Stimulated activated CD8-positive, alpha-beta memory T cell treated with anti-CD3 and anti-CD28 coated beads, Interleukin-12 subunit alpha, Interleukin-12 subunit beta, amount 100 ng/mL, for 24 hours (primary cell): Measurements from ENCODE around the gene C12orf76.
"Not testable (repeated sequence)": the region's sequence is repeated elsewhere in the genome, so short reads cannot be mapped to it uniquely, and the experiment has no call there.

Source experiments
- DNase-seq: peaks from one replicate; pipeline ENCODE4 v3.0.0-alpha.2; 2020; ENCODE audit errors: extremely low read depth

Gene C12orf76

GRCh38 chr12:110023059-110023980 lies 25.0 kb downstream of the C12orf76 start:
- DNase-seq: no peak

GRCh38 chr12:110020956-110021355 lies 27.4 kb downstream of the C12orf76 start:
- DNase-seq: no peak

GRCh38 chr12:110015132-110015531 lies 33.2 kb downstream of the C12orf76 start:
- DNase-seq: no peak

GRCh38 chr12:110012659-110013058 lies 35.7 kb downstream of the C12orf76 start:
- no peak for DNase-seq

GRCh38 chr12:110012137-110012536 lies 36.2 kb downstream of the C12orf76 start:
- DNase-seq: no peak

- no peak for DNase-seq
These were observed 37.2 kb downstream of the C12orf76 start for GRCh38 chr12:110010853-110011723.

GRCh38 chr12:110008681-110009398 lies 39.5 kb downstream of the C12orf76 start:
- not testable (repeated sequence) for DNase-seq

- no peak for DNase-seq
These were observed 40.4 kb downstream of the C12orf76 start for GRCh38 chr12:110007881-110008280.

- DNase-seq: no peak
These were observed 42.2 kb downstream of the C12orf76 start for GRCh38 chr12:110006115-110006514.

GRCh38 chr12:110005319-110005973 lies 42.9 kb downstream of the C12orf76 start:
- no peak for DNase-seq

GRCh38 chr12:110004598-110004997 lies 43.7 kb downstream of the C12orf76 start:
- DNase-seq: no peak

GRCh38 chr12:110002676-110003515 lies 45.4 kb downstream of the C12orf76 start:
- no peak for DNase-seq

- no peak for DNase-seq
These were observed 46.7 kb downstream of the C12orf76 start for GRCh38 chr12:110001596-110001995.

GRCh38 chr12:109999983-110000505 lies 48.3 kb downstream of the C12orf76 start:
- DNase-seq: no peak

GRCh38 chr12:109999649-109999971 lies 48.7 kb downstream of the C12orf76 start:
- no peak for DNase-seq

GRCh38 chr12:109998904-109999648 lies 49.2 kb downstream of the C12orf76 start, which contains the start of gene ANKRD13A:
TSS of gene ANKRD13A (plus strand) at chr12:109999430. CDS start at chr12:109999689, 259 bp downstream.
- peak; percentile 57 for DNase-seq

GRCh38 chr12:109998241-109998903 lies 50.0 kb downstream of the C12orf76 start:
- DNase-seq: no peak

GRCh38 chr12:109997393-109997792 lies 50.9 kb downstream of the C12orf76 start:
- DNase-seq: no peak

- no peak for DNase-seq
These were observed 51.9 kb downstream of the C12orf76 start for GRCh38 chr12:109996483-109996853.
